ENCODE data around the gene LBX2.
A peak's percentile ranks its signal among the peaks of the same experiment; 100 is the strongest.

The LBX2 gene

DNA sequence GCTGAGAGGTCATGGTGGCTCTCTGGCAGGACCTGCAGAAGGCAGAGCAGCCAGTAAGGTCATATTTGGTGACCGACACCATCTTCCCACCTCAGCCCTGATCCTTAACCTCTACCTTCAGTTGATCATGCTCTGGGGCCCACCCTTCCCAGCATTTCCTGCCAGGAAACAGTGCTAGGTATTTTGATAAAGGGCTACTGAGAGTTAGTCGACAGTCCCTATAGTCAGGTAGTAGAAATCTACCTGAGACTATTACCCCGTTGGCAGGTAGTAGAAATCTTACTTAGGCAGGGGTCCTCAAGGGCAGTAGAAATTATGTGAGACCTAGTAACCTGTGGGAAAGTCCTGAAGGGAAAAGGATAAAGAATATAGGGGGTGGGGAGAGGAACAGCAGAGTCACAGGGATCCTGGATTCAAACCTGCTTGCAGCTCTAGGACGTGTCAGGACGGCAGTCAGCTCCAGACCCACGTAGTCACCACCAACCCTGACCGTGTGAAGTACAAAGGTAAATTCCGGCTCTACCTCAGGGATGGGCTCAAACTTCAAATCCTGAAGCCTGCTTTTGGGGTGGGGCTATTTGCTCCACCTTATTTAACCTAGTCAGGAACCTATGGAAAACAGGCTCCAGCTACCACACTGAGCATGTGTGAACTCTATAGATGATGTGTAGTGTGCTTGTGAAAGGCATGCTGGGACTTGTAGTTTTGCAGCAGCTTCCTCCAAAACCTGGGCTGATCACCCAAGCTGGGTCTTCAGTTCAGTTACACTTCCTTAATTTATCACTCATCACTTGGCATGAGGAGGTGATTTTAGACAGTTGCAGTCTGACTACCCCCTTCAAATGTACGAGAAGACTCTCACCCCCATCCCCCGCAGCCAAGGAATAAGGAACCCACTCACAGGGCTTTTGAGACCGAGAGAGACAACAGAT lies 26.6 kb upstream of the LBX2 start, which contains the start of gene DQX1:
TSS of gene DQX1 (minus strand) at position 515 of the 932 bp plus-strand sequence. CDS start at position 13, 502 bp downstream.
- peak; percentile 98 for DNase-seq

DNA sequence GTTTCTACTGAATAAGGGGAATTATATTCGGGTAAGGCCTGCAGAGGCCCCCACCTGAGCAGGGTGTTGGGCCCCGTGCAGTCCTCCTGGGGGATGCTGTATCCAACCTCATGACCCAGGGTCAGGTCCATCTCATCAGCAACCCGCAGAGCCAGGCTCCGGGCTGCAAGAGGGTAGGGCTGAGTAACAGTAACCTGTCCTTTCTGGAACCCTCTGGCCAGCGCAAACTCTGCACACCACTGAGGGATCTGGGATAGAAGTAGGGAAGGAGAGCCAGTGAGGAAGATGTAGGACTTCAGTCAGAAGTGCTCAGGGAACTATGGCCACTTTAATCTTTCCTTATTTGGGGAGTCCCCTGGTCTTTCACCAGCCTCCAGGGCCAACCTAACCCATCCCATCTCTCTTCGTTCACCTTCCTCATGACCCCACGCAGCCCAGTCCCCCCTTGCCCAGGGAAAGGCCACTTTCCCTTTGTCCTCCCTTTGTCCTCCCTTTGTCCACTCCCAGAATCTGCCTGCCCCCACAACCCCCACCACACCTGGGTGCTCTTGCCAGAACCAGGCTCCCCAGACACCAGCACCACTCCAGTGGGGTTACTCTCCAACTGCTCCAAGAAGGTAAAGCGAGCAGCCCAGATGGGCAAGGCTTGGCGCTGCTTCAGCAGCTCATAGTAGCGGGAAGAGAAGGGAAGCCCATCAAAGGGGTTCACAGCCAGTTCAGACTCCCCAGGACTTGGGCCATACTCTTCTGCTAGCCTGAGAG lies 25.7 kb upstream of the LBX2 start:
- DNase-seq: no peak

DNA sequence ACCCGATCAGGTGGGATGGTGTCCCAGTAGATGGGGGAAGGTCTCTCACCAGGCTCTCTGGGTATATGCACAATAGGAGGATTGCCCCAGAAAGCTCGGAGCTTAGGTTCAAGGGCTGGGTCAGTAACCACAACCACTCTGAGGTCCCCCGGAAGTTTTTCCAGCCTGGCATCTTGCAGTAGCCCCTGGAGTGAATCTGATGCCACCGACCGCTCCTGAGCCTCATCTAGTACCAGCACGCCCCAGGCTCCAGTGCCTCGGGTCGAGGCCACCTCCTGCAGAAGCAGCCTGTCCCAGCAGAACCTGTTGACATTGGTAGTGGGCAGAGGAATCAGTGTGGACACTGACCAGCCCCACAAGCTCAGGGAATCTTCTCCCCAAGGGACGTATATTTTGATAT lies 24.6 kb upstream of the LBX2 start:
- DNase-seq: no peak

DNA sequence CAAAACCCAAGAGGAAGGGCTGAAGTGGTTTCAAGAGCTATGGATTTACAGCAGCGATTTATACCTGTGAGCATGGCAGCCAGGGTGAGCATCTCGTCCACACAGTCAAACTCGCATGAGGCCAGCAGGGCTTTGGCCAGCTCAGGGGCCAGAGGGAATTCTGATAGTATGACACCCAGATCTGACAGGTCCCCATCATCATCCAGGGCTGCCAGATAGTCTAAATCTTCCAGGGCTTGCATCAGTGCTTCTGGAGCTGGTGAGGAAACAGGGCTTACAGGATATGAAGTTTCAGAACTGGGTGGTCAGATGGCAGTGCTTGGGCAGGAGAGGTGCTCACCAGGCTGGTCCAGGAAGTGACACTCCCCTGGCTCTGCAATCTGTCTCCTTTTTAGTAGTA lies 23.1 kb upstream of the LBX2 start:
- no peak for DNase-seq

DNA sequence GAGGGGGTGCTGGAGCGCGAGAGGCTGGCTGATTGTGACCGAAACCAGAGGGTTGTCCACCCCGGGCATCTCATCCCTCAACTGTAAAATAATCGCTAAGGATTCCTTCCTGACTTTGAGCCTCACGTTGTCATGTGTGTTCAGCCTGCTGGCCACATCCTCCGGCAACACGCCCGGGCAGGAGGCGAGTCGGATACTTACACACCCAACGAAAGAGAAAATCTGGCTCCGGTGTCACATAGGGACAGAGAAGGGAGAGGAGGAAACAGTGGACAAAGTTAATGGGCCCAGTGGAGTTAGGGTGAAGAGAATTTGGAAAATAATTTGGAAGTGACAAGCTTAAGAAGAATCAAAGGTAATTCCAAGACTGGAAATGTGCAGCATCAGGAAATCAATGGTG lies 17.2 kb upstream of the LBX2 start:
- no peak for DNase-seq

DNA sequence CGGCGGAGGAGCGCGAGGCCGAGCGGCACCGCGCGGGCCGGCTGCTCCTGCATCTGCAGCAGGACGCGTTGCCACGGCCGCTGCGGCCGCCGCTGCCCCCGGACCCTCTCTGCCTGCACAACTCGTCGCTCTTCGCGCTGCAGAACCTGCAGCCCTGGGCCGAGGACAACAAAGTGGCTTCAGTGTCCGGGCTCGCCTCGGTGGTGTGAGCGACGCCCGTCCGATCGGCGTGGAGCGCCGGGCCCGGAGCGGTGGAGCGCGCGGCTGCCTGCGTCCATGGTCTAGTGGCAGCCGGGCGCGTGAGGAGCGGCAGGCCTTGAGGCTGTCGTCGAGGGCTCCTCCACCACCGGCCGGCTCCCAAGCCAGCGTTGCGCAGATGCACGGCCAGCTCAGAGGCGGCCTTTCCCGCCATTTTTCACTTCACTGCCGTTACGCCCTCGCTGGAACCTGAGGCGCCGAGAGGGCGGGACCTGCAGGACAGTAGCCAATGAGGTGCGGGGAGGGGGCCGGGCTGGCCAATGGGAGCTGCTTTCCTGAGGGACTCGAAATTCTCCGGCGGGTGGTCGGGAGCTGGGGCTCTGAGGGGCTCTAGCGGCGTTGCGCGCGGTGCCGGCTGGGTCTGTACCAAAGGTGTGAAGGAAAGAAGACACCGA lies 16.7 kb upstream of the LBX2 start:
- no peak for DNase-seq

DNA sequence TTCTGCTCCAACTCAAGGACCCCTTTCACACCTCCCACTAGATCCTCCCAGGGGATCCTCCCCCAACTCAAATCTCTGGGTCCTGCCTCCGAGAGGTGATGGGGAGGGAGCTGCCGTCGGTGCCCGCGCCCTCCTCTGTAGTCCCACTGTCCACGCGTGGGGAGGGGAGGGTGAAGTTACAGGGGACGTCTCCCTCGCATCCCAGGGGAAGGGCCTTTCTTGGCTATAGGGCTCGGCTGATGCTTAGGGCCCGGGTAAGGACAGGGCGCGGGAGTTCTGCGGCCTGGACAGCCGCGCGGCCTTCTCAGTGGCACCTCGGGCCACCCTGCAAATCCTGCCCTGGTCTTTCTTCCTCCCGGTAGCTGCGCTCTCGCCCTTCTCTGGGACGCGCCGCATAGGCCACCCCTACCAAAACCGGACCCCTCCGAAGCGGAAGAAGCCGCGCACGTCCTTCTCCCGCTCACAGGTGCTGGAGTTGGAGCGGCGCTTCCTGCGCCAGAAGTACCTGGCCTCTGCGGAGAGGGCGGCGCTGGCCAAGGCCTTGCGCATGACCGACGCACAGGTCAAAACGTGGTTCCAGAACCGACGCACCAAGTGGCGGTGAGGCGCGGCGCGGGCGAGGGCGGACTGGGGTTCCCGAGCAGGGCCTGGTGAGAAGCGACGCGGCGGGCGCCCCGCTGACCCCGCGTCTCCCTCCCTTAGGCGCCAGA lies 16.0 kb upstream of the LBX2 start:
- DNase-seq: no peak

DNA sequence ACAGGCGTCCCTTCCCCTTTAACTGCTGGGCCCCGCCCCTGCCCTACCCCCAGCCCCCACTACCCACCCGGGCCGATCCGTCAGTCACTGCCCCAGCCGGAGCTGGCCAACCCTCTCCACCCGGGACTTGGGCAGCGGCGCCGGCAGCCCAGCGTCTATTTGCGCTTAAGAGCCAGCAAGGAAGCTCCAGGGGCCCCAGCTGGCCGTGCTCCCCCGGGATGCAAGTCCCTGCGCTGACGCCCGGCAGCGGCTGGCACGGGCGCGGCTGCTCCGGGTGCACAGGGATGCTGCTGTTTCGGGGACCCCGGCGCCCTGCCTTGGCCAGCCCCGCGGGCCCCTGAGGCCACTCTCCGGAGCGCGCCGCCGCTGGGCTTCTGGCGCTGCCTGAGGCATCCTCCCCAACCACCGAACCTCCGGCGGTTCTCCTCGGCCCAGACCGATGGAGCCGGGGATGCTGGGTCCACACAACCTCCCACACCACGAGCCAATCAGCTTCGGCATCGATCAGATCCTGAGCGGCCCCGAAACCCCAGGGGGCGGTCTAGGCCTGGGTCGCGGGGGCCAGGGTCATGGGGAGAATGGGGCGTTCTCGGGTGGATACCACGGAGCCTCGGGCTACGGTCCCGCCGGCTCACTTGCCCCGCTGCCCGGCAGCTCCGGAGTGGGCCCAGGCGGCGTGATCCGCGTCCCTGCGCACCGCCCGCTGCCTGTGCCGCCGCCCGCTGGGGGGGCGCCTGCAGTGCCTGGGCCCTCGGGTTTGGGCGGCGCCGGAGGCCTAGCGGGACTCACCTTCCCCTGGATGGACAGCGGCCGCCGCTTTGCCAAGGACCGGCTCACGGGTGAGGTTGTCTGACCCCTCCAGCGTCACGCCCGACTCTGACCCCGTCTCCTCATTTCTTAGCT lies 15.2 kb upstream of the LBX2 start, which contains the start of gene TLX2:
TSS of gene TLX2 (plus strand) at position 83 of the 903 bp plus-strand sequence. CDS start at position 440, 357 bp downstream.
- no peak for DNase-seq

DNA sequence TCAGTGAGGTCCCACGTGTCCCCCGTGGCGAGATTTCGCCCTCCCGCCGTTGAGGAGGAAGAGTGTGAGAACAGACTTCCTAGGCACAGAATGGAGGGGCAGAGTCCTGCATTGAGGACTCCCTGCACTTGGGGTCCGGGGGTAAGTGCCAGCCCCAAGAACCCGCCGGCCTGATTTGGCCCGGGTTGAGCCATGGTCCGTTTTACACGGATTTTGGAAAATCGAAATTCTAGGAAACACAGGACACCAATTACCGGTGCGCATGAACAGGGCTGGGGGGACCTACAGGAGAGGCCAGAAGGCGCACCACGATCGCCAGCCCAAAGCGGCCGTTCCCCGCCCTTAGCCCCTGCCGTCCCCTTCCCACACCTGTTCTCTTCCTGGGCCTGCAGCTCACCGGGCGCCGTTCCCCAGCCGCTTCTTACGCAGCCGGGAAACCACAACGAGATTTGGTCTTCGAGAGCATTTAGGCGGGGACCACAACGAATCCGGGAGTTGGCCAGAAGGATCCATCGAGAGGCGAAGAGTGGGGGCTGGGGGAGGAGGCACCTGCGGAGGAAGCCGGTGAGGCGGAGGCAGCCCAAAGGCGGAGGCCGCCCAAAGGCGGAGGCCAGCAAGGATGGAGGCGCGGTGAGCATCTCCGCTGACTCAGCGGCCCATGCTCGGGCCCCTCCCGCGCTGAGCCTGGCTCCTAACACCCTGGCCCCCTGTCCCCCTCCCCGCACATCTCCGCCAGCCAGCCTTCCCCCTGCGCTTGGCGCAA lies 14.4 kb upstream of the LBX2 start:
- no peak for DNase-seq

DNA sequence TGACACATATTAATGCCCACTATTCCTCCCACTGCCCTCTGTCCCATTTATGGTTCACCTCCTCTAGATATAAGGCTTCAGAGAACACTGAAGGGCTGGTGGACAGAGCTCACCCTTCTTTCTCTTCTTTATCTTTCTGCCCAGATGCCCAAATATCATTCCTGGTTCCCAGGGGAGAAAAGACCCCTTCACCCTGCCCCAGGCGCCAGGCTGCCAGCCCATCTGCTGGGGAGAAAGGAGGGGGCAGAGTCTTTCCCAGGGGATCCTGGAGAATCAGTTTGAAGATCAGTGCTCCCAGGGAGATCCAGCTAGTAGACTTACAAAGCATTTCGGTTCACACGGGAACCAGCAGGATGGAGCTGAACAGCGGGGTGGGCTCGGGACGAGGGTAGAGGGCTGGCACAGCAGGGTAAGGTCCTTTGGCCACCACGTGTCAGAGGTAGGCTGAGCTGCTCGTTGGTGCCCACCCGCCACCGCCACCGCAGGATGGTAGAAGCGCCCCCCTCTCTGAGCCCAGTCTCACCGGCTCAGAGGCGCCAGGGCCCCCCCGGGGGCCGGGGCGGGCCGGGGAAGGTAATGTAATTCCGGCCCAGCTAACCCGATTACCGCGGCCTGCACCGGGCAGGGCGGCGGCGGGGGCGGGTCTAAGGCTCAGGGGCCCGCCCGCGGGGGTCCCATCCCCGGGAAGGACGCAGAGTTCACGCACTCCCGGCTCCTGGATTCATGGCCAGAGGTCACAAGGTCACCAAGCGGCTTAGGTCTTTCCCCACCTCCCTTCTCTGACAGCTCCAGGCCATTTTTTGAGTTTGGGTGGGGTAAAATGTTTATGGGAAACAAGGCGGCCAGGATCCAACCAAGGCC lies 13.6 kb upstream of the LBX2 start:
- DNase-seq: no peak

DNA sequence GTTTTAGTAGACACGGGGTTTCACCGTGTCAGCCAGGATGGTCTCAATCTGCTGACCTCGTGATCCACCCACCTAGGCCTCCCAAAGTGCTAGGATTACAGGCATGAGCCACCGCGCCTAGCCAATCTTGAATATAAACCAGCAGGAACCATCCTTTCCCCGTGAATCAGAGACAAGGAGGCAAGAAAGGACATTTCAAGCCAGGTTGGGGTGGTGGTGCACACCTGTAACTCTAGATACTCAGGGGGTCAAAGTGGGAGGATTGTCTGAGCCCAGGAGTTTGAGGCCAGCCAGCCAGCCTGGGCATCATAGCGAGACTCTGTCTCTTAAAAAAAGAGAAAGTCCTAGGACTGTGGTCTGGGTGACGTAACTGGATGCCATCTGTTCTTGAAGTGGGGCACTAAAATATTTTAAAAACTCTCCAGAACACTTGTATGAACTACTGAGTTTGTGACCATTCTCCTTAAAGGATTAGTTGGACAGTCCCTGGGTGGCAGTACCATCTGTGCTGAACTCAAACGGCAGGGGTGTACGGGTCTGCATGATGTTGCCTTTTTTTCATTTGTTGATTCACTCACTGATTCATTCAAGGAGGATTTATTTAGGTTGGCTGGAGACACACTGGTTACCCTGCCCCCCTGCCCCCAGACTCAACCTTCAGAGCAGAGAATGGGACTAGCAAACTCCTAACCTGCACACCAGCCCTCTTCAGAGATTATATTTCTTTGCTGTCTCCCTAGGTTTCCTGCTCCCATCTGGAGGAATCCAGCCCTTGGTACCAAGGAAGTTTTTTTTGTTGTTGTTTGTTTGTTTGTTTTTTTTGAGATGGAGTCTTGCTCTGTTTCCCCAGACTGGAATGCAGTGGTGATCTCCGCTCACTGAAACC lies 11.9 kb upstream of the LBX2 start:
- DNase-seq: peak; percentile 50

DNA sequence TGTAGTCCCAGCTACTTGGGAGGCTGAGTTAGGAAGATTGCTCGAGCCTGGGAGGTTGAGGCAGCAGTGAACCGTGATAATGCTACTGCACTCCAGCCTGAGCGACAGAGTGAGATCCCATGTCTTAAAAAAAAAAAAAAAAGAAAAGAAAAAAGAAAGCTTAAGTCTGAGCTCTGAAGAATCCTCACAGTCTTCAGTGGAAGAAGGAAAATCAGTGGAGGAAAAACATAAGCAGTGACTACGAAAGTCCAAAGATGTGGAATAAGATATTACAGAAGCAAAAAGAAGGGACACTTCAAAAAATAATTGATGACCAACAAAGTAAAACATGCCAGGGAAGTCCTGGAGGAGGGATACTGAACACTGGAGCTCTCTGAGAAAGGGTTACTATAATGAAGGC lies 10.9 kb upstream of the LBX2 start:
- no peak for DNase-seq

DNA sequence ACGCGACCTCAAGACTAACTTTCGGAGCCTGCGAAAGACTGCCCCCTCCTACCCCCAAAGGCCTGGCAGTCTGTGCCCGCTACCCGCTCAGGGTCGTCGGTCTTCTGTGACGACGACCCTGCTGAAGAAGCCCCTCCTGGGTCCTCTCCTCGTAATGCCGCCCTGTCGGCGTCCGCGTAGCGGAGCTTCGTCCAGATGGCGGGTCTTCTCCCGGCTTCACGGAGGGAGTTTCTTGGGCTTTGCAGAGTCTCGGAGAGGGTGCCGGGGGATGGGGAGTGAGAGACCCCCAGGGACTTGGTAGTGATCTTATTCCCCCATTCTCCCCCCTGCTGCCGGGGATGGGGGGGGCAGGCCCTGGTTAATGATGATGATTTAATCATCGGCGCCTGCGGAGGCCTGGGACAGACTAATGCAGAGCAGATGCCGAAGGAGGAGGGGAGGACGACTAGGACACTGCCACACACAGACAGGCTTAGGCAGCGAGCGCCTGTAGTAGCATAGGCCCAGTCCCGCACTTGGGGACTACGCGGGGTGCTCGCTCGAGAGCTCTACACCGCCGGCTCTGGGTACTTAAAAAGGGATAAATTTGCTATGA lies 8.6 kb upstream of the LBX2 start:
- no peak for DNase-seq

DNA sequence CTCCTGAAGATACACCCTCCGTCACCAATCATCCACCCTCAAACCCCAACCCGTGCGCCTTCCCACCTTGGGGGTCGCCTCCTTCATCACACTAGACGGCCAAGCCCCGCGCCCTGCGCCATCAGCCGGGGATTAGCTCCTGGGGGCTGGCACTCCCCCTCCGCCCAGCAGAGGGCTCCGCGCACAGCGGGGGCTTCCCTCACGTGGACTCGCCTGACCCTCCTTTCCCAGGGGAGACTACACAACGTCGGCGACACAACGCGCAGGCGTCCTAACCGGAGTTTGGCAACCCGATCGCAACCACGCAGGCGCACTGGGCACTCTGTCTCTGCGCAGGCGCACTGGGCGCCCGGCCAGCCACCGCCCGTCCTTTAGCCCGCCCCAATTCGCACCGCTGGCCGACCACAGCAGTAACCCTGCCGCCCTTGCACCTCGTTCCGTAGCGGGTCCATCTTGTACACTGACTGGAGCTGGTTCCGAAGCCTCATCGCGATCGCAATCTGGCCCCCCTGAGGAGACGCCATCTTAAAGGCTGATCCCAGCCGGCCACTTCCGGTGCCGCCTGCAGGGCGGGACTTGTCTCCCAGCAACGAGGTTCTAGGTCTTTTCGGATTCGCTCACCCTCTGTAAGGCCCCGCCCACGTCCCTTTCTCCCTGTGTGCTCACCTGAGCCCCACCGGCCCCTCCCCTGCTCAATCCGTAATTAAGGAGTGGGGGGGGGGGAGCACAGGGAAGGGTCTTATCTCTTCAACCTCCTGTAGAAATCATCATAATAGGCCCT lies 7.9 kb upstream of the LBX2 start, which contains the start of gene PCGF1:
TSS of gene PCGF1 (minus strand) at position 551 of the 781 bp plus-strand sequence. CDS start at position 524, 27 bp downstream.
- DNase-seq: peak; percentile 96

DNA sequence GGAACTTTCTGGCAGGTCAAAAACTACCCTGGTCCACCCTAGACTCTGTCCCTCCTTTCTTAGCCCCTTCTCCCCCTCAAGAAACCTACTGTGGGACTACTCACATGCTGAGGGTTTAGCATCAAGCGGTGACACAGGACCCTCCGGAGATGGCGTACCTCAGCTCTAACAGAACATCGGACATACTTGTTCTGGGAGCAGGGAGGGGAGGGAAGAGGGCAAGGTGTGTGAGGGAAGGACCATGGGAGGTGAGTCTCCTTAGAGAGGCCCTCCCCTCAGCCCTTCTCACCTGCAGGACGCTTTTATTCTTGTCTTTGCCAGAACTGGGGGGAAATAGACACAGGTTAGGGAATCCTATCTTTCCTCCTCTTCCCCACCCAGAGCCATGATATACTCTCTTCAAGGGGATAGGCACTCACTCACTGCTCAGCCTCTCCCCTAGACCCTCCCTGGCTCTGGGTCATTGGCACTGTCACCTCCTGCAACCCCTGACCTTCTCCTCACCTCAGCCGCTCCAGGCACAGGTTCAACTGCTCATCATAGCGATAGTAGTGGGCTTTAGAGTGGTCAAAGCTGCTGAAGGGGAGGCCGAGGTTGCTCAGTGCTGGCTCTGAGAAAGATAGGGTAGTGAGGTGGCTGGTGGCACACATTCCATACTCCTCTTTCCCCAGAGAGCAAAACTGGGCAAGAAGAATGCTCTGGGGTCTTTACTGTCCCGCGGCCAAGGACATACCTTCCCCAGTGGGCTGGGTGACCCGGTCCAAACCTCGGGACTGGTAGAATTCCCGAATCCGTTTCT lies 6.2 kb upstream of the LBX2 start:
- DNase-seq: no peak

DNA sequence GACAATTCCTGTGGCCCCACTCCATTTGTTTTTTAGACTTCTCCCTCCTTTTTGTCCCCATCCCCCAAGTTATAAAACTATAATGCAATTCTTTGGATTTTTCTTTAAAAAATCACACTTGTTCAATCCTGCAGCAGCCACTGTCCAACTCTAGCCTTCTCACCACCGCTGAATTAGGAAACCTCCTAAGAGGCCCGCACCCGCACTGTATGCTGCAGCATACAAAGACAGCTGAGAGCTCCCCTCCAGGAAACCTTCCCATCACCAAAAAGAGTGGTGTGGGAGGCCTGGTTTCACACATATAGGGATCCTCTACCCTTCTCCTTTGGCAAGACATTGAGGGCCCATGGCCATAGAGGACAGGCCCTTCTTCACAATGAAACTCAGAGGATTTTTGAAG lies 5.2 kb upstream of the LBX2 start:
- DNase-seq: no peak
